ENCODE measurements around the gene ZFP90.

- no peak for TF ChIP-seq CTCF (IDR thresholded peaks at IDR 0.05 in 2 of 3, conservative IDR thresholded peaks at IDR 0.05 in 1 of 3; ENCODE audit: insufficient read depth in 2 of 3, low read depth in 1 of 3, low read length in 3 of 3)
- TF ChIP-seq MEIS2 (IDR thresholded peaks at IDR 0.05; ENCODE audit: partially characterized antibody), result no peak
- TF ChIP-seq SIN3A (IDR thresholded peaks at IDR 0.05; ENCODE audit: borderline replicate concordance in 2 of 2, control insufficient read depth in 1 of 2, low read depth in 2 of 2, low read length in 2 of 2), result no peak
- TF ChIP-seq SMARCC2 (IDR thresholded peaks at IDR 0.05; ENCODE audit: low read depth), result no peak
- no peak for TF ChIP-seq ZNF274 (IDR thresholded peaks at IDR 0.05; ENCODE audit: borderline replicate concordance, low read depth, low read length)
- TF ChIP-seq ESRRB (CRISPR knock-in tag; IDR thresholded peaks at IDR 0.05; ENCODE audit: borderline replicate concordance), result no peak
Measured at GRCh38 chr16:68526782-68527145, 12.3 kb upstream of the ZFP90 start.

Measured in K562 (cell line).